Activated CD8-positive, alpha-beta T cell treated with anti-CD3 and anti-CD28 coated beads for 36 hours (primary cell): ENCODE measurements around the gene SMIM9. TPM values are rescaled to one million over a fixed set of nuclear protein-coding genes. Genes with fewer than 3 reads are reported as not detected.
"Not testable (repeated sequence)": the region's sequence is repeated elsewhere in the genome, so short reads cannot be mapped to it uniquely, and the experiment has no call there.

Experiments
- ATAC-seq: fragments of 200-7000 bp; cut with Tn5 transposase; one replicate; pipeline ENCODE4 v1.10.0; 2021; ENCODE audit warnings: mild to moderate bottlenecking, moderate library complexity
- CTCF ChIA-PET: fragments of 350-600 bp; sonication (Branson Sonifier 250); formaldehyde crosslinking; loops from one replicate; lab custom pipeline; 2021; ENCODE audit warnings: antibody characterized with exemption; lab: Charles Lee
- POLR2A ChIA-PET: fragments of 350-600 bp; sonication (Branson Sonifier 250); formaldehyde crosslinking; loops from one replicate; lab custom pipeline; 2021; ENCODE audit warnings: antibody characterized with exemption; lab: Charles Lee
- DNase-seq: peaks from one replicate; pipeline ENCODE4 v3.0.0-alpha.2; 2020
- H3K27ac Mint-ChIP-seq: one replicate; pipeline ENCODE4 v1.8.0; 2021; ENCODE audit warnings: mild to moderate bottlenecking, mixed read lengths
- H3K27me3 Mint-ChIP-seq: one replicate; pipeline ENCODE4 v1.8.0; 2021; ENCODE audit warnings: mixed read lengths
- H3K36me3 Mint-ChIP-seq: one replicate; pipeline ENCODE4 v1.8.0; 2021; ENCODE audit warnings: low read depth, mixed read lengths
- H3K4me1 Mint-ChIP-seq: one replicate; pipeline ENCODE4 v1.8.0; 2021; ENCODE audit warnings: low read depth, mixed read lengths
- H3K4me3 Mint-ChIP-seq: one replicate; pipeline ENCODE4 v1.8.0; 2021; ENCODE audit warnings: mild to moderate bottlenecking, moderate library complexity, mixed read lengths
- H3K9me3 Mint-ChIP-seq: one replicate; pipeline ENCODE4 v1.8.0; 2021; ENCODE audit warnings: mixed read lengths
- CTCF ChIP-seq: fragments of 200-600 bp; IDR thresholded peaks from one replicate; pipeline ENCODE4 v1.8.0; 2022; ENCODE audit warnings: antibody characterized with exemption, mild to moderate bottlenecking
- intact Hi-C: fragments of 100-400 bp; cut with micrococcal nuclease; formaldehyde crosslinking; loops from one replicate; pipeline ENCODE4 v1.10.0; 2022
- total RNA-seq, 2 experiments: library from RNA; stranded (reverse); gene quantifications; one replicate each; pipeline ENCODE4 v1.2.3, GENCODE V29; 2021

The SMIM9 gene
- total RNA-seq, 2 experiments from 2014 or later = not detected

- no peak for TF ChIP-seq CTCF
Observed at GRCh38 chrX:154821523-154821922, 12.9 kb downstream of the SMIM9 start.

GRCh38 chrX:154819771-154820341 is 14.6 kb downstream of the SMIM9 start:
- Mint-ChIP-seq H3K4me3 (no peak overlapping the region), H3K9me3 (no peaks in the 10 kb centered on the region), H3K36me3 (no peaks in the 10 kb centered on the region), H3K27me3 (no peaks in the 10 kb centered on the region), H3K27ac (no peak overlapping the region), H3K4me1 (no peaks in the 10 kb centered on the region)
- intact Hi-C loops = no loop called here
- ChIA-PET CTCF (no interaction called here), POLR2A (no interaction called here)
- ATAC-seq (no peak), DNase-seq (no peak)
- no peak for TF ChIP-seq CTCF

More at GRCh38 chrX:154821523-154821922, 12.9 kb downstream of the SMIM9 start:
- intact Hi-C loops = no loop called here
- Mint-ChIP-seq H3K4me3 (no peak overlapping the region), H3K36me3 (no peaks in the 10 kb centered on the region), H3K27me3 (no peaks in the 10 kb centered on the region), H3K9me3 (no peaks in the 10 kb centered on the region), H3K27ac (no peak overlapping the region), H3K4me1 (no peaks in the 10 kb centered on the region)
- CTCF ChIA-PET = no interaction called here
- no peak for DNase-seq
- POLR2A ChIA-PET = no interaction called here
- no peak for ATAC-seq

- H3K27me3 Mint-ChIP-seq = no peaks in the 10 kb centered on the region
- ChIA-PET CTCF (no interaction called here), POLR2A (interaction anchor here (1.0 kb wide), 1 partner anchor 14 kb away, joined by 4 read pairs; the partner anchor contains the start of gene MPP1)
- TF ChIP-seq CTCF = no peak
- DNase-seq (no peak), ATAC-seq (no peak)
- H3K4me1 Mint-ChIP-seq = no peaks in the 10 kb centered on the region
- no peaks in the 10 kb centered on the region for H3K36me3 Mint-ChIP-seq
- H3K9me3 Mint-ChIP-seq = no peaks in the 10 kb centered on the region
- H3K27ac Mint-ChIP-seq = no peak overlapping the region
- H3K4me3 Mint-ChIP-seq = no peak overlapping the region
- intact Hi-C loops = no loop called here
Observed at GRCh38 chrX:154818916-154819770, 15.3 kb downstream of the SMIM9 start.

GRCh38 chrX:154817048-154817618 is 17.3 kb downstream of the SMIM9 start:
- H3K9me3 Mint-ChIP-seq, H3K27me3 Mint-ChIP-seq, ATAC-seq, POLR2A ChIA-PET, H3K27ac Mint-ChIP-seq, H3K36me3 Mint-ChIP-seq, CTCF ChIA-PET, H3K4me3 Mint-ChIP-seq, intact Hi-C loops, H3K4me1 Mint-ChIP-seq, DNase-seq: not testable (repeated sequence)

GRCh38 chrX:154816326-154816898 is 18.1 kb downstream of the SMIM9 start:
- DNase-seq, H3K4me1 Mint-ChIP-seq, H3K9me3 Mint-ChIP-seq, H3K4me3 Mint-ChIP-seq, H3K27ac Mint-ChIP-seq, H3K36me3 Mint-ChIP-seq, H3K27me3 Mint-ChIP-seq, intact Hi-C loops, CTCF ChIA-PET, POLR2A ChIA-PET, ATAC-seq: not testable (repeated sequence)
